IPS-18a (cell line): ENCODE measurements around the gene MACROH2A1.
"Not testable (repeated sequence)": the region's sequence is repeated elsewhere in the genome, so short reads cannot be mapped to it uniquely, and the experiment has no call there.

Source experiments
- H3K27ac ChIP-seq: one replicate; pipeline ENCODE4 v1.5.1; 2013; ENCODE audit warnings: low read length
- H3K27me3 ChIP-seq: one replicate; pipeline ENCODE4 v1.6.1; 2013; ENCODE audit warnings: mild to moderate bottlenecking, low read length; ENCODE audit not compliant: control insufficient read depth, insufficient read depth
- H3K36me3 ChIP-seq: one replicate; pipeline ENCODE4 v1.6.1; 2013; ENCODE audit warnings: low read depth, low read length; ENCODE audit not compliant: control insufficient read depth
- H3K4me1 ChIP-seq: one replicate; pipeline ENCODE4 v1.6.1; 2013; ENCODE audit warnings: low read depth, low read length; ENCODE audit not compliant: control insufficient read depth
- H3K4me3 ChIP-seq: one replicate; pipeline ENCODE4 v1.5.1; 2013; ENCODE audit warnings: low read length
- H3K9ac ChIP-seq: one replicate; pipeline ENCODE4 v1.6.1; 2013; ENCODE audit warnings: mild to moderate bottlenecking, low read length, moderate library complexity
- H3K9me3 ChIP-seq: one replicate; pipeline ENCODE4 v1.6.1; 2013; ENCODE audit warnings: low read depth, low read length; ENCODE audit not compliant: control insufficient read depth

Gene MACROH2A1

GRCh38 chr5:135369952-135370351 is 29.1 kb downstream of the MACROH2A1 start:
- H3K27me3 ChIP-seq, result no peaks in the 10 kb centered on the region
- H3K36me3 ChIP-seq, result peaks cover 32% of the 10 kb centered on the region
- no peak overlapping the region for H3K4me3 ChIP-seq
- no peaks in the 10 kb centered on the region for H3K9me3 ChIP-seq
- no peak overlapping the region for H3K9ac ChIP-seq
- no peaks in the 10 kb centered on the region for H3K4me1 ChIP-seq
- no peak overlapping the region for H3K27ac ChIP-seq

- Histone ChIP-seq H3K9me3 (no peaks in the 10 kb centered on the region), H3K27ac (no peak overlapping the region), H3K36me3 (peaks cover 28% of the 10 kb centered on the region), H3K27me3 (no peaks in the 10 kb centered on the region), H3K9ac (no peak overlapping the region), H3K4me1 (no peaks in the 10 kb centered on the region), H3K4me3 (no peak overlapping the region)
Observed at GRCh38 chr5:135367554-135367953, 31.5 kb downstream of the MACROH2A1 start.

DNA sequence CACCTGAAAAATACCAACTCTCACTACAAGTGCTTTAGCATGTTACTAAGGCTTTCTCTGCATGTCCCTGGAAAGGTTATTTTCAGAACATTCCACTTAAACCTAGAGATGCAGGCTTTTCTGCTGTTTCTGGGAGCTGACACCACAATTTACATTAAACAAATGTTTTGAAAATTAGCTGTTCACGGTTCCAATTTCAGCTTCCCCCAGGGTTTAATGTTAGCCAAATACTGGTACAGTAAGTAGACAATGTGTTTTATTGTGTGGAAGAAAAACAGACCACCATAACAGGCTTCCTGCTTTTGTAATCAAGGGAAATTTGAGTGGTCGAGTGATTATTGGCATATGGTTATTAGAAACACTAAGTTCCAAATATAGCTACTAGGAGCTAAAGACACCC is 32.0 kb downstream of the MACROH2A1 start:
- Histone ChIP-seq H3K27ac (no peak overlapping the region), H3K36me3 (peaks cover 28% of the 10 kb centered on the region), H3K4me3 (no peak overlapping the region), H3K9me3 (no peaks in the 10 kb centered on the region), H3K27me3 (no peaks in the 10 kb centered on the region), H3K9ac (no peak overlapping the region), H3K4me1 (no peaks in the 10 kb centered on the region)

DNA sequence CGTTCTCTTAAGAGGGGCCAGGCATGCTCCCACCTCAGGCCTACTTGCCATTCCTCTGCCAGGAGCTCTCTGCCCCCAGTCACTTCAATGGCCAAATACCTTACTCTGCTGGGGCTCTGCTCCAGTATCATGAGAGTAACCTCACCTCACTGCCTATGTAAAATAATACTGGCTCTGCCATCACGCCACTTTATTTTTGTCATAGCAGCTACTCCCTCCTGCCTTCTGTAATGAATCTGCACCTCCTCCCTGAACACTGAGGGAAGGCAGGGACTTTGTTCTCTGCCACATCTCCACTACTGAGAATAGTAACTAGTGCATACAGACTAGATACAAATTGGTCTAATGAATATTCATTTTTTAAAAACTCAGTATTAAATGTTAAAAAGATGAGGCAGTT is 33.8 kb downstream of the MACROH2A1 start:
- no peaks in the 10 kb centered on the region for H3K27me3 ChIP-seq
- no peak overlapping the region for H3K27ac ChIP-seq
- no peak overlapping the region for H3K9ac ChIP-seq
- peaks cover 34% of the 10 kb centered on the region for H3K36me3 ChIP-seq
- H3K4me3 ChIP-seq, result no peak overlapping the region
- no peaks in the 10 kb centered on the region for H3K4me1 ChIP-seq
- H3K9me3 ChIP-seq, result no peaks in the 10 kb centered on the region

DNA sequence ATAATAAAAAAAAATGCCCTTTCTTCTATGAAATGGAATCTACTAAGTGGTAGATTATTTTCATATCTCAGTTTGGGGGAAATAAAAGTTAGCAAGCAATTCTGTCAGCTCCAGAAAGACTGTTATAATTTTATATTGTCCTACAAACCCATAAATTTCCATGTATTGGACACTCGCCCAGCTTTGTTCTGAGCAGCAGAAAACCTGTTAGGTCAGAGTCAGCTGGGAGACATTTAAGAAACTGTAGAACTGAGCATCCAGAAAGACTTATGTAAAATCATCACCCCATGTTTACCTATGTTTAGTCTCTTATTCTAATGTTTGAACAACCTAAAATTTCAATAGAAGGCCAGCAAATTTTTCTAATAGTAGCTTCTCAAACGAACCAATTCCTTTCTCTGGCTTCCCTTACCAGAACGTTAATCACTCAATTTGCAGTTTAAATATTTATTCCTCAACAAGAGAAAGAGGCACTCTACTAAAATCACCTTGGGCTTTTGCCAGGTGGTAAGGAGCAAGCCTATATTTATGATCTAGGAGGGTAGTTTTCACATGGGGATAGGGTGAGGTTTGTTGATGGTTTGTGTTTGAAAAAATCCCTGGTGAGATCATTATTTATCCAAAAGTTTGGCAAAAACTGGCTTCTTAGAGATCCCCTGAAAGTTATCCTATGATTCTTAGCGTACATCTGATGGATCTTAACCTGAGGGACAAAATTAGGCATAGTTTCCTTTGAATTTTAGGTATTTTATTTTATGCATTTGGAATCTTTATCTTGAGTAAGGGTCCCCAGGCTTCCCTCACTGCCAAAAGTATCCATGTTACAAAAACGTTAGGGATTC is 34.4 kb downstream of the MACROH2A1 start:
- H3K4me3 ChIP-seq, result no peak overlapping the region

DNA sequence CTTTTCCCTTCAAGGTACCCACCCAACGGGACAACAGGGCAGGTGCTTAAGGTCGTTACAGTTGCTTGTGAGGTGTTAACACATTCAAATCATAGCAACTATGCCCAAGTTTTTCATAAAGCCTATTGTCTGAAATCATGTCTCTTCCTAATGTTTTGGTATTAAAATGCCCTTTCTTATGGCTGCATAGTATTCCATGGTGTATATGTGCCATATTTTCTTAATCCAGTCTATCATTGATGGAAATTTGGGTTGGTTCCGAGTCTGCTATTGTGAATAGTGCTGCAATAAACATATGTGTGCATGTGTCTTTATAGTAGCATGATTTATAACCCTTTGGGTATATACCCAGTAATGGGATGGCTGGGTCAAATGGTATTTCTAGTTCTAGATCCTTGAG is 35.7 kb downstream of the MACROH2A1 start:
- H3K36me3 ChIP-seq, result peaks cover 30% of the 10 kb centered on the region
- not testable (repeated sequence) for H3K4me1 ChIP-seq, H3K27ac ChIP-seq, H3K9ac ChIP-seq, H3K27me3 ChIP-seq, H3K9me3 ChIP-seq, H3K4me3 ChIP-seq

More for the DNA sequence above, 34.4 kb downstream of the MACROH2A1 start:
- H3K9me3 ChIP-seq, result no peaks in the 10 kb centered on the region
- H3K27ac ChIP-seq, result no peak overlapping the region
- peaks cover 38% of the 10 kb centered on the region for H3K36me3 ChIP-seq
- no peak overlapping the region for H3K9ac ChIP-seq
- H3K27me3 ChIP-seq, result no peaks in the 10 kb centered on the region
- H3K4me1 ChIP-seq, result no peaks in the 10 kb centered on the region

DNA sequence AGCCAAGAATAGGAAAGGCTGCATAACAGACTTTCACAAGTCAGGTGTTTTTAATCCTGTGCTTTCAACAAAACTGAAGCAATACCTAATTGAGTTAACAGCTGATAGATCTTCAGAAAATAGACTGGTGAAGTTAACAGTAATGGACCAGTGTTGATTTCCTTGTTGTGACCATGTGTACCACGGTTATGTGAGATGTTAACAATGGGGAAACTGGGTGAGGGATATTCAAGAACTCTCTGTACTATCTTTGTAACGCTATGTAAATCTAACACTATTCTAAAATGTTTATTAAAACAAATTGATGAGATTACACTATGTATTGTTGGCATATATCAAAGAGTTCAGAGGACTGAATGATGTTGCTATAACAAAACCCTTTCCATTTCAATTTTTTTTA is 36.9 kb downstream of the MACROH2A1 start:
- Histone ChIP-seq H3K9ac (no peak overlapping the region), H3K27me3 (no peaks in the 10 kb centered on the region), H3K4me3 (no peak overlapping the region), H3K4me1 (no peaks in the 10 kb centered on the region), H3K9me3 (no peaks in the 10 kb centered on the region), H3K36me3 (peaks cover 25% of the 10 kb centered on the region), H3K27ac (no peak overlapping the region)

DNA sequence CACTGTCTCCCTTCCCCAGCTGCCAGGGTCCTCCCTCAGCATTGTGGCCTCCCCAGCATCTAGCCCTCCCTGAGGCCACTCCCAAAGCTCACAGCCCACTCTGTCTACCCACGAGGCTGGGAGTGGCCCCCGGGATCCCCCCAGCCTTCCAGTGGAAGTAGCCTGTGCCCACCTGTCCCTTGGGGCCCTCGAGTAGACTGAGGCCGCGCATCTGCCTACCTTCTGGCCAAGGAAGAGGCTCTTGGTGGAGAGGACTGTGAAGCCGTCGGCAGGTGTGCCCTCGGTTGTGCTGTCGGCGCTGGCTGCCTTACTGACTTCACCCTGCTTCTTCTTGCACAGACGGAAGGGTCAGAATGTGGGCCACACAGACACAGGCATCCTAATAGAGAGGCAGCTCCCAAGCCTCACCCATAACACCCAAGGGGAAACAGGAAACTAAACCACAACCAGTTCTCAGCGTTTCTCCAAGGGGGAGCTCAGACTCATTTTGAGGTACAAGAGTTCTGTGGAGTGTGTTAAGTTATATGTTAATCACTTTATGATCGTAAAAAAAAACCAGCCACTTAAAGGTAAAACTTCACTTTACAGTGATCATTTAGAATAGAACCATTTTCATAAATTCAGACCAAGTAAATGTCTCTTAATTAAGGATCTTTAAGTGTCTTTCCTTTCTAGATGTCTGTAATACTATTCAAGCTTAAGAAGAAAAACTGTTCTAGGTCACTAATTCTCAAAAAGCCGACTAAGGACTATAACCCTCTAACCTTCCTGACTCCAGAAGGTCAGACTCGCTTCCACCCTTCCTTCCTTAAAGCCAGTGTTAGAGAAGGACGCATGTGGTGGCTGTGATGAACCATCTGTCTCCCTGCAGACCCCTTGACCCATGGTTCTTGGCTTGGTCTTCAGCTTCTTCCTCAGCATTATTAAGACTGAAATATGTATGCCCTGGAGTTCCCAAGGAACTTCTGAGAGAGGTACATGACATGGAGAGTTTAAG is 38.5 kb downstream of the MACROH2A1 start:
- no peak overlapping the region for H3K9ac ChIP-seq
- no peaks in the 10 kb centered on the region for H3K9me3 ChIP-seq
- H3K27me3 ChIP-seq, result no peaks in the 10 kb centered on the region
- no peak overlapping the region for H3K4me3 ChIP-seq
- no peaks in the 10 kb centered on the region for H3K4me1 ChIP-seq
- no peak overlapping the region for H3K27ac ChIP-seq
- peaks cover 19% of the 10 kb centered on the region for H3K36me3 ChIP-seq

GRCh38 chr5:135359374-135360165 is 39.5 kb downstream of the MACROH2A1 start:
- H3K9ac ChIP-seq, result no peak overlapping the region
- no peaks in the 10 kb centered on the region for H3K9me3 ChIP-seq
- no peak overlapping the region for H3K4me3 ChIP-seq
- H3K27ac ChIP-seq, result no peak overlapping the region
- H3K27me3 ChIP-seq, result no peaks in the 10 kb centered on the region
- H3K36me3 ChIP-seq, result peaks cover 19% of the 10 kb centered on the region
- H3K4me1 ChIP-seq, result no peaks in the 10 kb centered on the region

DNA sequence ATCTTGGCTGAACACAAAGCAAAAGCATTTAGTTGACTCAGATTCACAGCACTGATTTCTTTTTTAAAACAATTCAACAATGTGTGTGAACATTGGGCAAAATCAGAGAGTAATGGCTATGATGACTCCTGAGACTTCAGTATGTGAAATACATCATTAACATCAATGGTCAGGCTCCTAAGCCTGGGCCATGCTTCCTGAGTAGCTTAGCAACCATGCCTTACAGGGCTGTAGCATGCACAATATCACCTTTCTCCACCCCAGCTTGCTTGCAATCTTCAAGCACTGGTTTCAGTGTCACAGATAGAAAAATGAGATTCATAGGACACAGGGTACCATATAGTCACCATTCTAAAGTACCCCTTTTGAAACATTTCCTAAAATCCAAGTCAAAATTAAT is 41.3 kb downstream of the MACROH2A1 start:
- Histone ChIP-seq H3K27me3 (no peaks in the 10 kb centered on the region), H3K27ac (no peak overlapping the region), H3K4me3 (no peak overlapping the region), H3K9ac (no peak overlapping the region), H3K4me1 (no peaks in the 10 kb centered on the region), H3K36me3 (peaks cover 24% of the 10 kb centered on the region), H3K9me3 (no peaks in the 10 kb centered on the region)
